Measurements from ENCODE around the gene CIBAR2.
A peak's percentile ranks its signal among the peaks of the same experiment; 100 is the strongest.
"Not testable (repeated sequence)": the region's sequence is repeated elsewhere in the genome, so short reads cannot be mapped to it uniquely, and the experiment has no call there.

CIBAR2 gene

GRCh38 chr16:85056211-85056748 is 56.0 kb downstream of the CIBAR2 start:
- H3K4me3 ChIP-seq (ENCODE audit: low read depth, low read length), result no peak overlapping the region
- no peak for TF ChIP-seq CTCF (IDR thresholded peaks at IDR 0.05; ENCODE audit: insufficient read depth, low read depth, low read length, missing control alignments)
- DNase-seq (ENCODE audit: low read depth), result no peak

DNA sequence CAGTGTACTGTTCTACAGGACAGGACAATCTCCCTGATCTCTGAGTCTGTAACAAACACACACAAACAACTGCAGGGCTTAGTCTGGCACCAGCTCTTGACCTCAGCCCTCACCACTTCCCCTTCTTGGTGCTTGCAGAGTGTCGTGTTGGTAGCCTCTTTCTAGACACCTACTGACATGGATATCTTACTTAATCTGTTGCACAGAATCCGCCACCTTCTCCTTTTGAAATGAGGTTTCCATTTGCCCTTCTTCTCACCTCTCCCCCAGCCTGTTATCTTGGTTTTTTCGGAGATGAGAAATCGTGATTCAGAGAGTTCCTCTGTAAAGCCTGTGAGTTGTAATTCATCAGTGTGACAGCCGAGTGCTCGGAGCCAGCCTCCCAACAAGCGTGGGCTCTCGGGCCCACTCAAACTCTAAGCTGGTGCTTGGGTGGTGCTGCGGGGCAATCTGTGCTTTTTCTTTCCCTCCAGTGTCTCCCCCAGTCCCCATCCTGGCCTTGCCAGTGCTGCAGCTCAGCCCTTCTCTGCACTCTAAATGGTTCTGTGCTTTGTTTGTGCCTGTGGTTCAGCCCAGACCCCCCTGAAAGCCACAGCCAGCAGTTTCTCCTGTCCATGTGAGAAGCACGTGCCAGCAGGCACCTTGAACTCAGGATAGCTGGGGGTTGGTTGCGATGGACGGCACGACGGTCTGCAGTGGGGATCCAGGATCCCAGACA is 56.6 kb downstream of the CIBAR2 start:
- no peak for TF ChIP-seq CTCF (IDR thresholded peaks at IDR 0.05; ENCODE audit: insufficient read depth, low read depth, low read length, missing control alignments)
- peak; percentile 91 for DNase-seq (ENCODE audit: low read depth)
- H3K4me3 ChIP-seq (ENCODE audit: low read depth, low read length), result peak overlapping the region; percentile 41

DNA sequence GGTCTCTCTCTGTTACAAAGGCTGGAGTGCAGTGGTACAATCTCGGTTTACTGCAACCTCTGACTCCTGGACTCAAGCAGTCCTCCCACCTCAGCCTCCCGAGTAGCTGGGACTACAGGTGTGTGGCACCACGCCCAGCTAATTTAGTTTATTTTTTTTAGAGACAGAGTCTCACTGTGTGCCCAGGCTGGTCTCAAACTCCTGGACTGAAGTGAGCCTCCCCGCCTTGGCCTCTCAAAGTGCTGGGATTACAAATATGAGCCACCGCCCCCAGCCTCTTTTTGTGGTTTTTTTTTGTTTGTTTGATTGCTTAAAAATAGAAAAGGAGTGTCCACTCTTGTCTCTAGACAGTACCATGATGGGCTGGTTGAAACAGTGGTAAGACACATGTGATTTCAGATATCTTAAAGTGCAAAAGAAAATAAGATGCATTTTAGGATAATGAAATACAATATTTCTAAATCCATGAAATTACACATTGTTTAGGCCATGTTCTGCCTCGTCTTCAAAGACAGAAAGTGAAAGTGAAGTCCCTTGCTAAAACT is 57.3 kb downstream of the CIBAR2 start:
- no peak for DNase-seq (ENCODE audit: low read depth)
- peak overlapping the region; percentile 41 for H3K4me3 ChIP-seq (ENCODE audit: low read depth, low read length)
- no peak for TF ChIP-seq CTCF (IDR thresholded peaks at IDR 0.05; ENCODE audit: insufficient read depth, low read depth, low read length, missing control alignments)

- not testable (repeated sequence) for H3K4me3 ChIP-seq (ENCODE audit: low read depth, low read length); DNase-seq (ENCODE audit: low read depth)
Measured at GRCh38 chr16:85054321-85054720, 58.0 kb downstream of the CIBAR2 start.

DNA sequence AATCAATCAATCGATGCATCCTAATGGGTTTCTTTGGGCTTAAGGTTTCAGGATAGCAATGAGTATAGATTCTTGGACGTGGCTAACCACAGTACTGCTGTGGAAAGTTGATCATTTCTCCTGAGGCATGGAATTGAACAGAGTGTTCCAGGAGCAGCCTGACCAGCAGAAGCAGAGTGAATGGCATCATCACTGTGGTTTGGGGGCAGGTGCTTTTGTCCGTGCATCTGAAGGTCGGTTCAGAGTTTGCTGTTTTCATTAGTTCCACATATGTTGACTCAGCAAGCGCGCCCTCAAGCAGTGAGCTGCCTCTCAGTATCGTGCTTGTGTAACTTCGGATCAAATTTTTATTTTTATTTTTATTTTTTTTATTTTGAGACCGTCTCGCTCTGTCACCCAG is 59.7 kb downstream of the CIBAR2 start:
- TF ChIP-seq CTCF (IDR thresholded peaks at IDR 0.05; ENCODE audit: insufficient read depth, low read depth, low read length, missing control alignments), result no peak
- no peak for DNase-seq (ENCODE audit: low read depth)
- H3K4me3 ChIP-seq (ENCODE audit: low read depth, low read length), result no peak overlapping the region

GRCh38 chr16:85051683-85052082 is 60.6 kb downstream of the CIBAR2 start:
- no peak overlapping the region for H3K4me3 ChIP-seq (ENCODE audit: low read depth, low read length)
- no peak for TF ChIP-seq CTCF (IDR thresholded peaks at IDR 0.05; ENCODE audit: insufficient read depth, low read depth, low read length, missing control alignments)

GRCh38 chr16:85051067-85051581 is 61.1 kb downstream of the CIBAR2 start:
- H3K4me3 ChIP-seq (ENCODE audit: low read depth, low read length), result no peak overlapping the region
- DNase-seq (ENCODE audit: low read depth), result no peak
- TF ChIP-seq CTCF (IDR thresholded peaks at IDR 0.05; ENCODE audit: insufficient read depth, low read depth, low read length, missing control alignments), result no peak

More at GRCh38 chr16:85051683-85052082, 60.6 kb downstream of the CIBAR2 start:
- no peak for DNase-seq (ENCODE audit: low read depth)

Measured in GM12865 (cell line).